HepG2 (cell line): ENCODE measurements around the gene VTN. TPM values are rescaled to one million over a fixed set of nuclear protein-coding genes. Genes with fewer than 3 reads are reported as not detected.

Source experiments
- ELF3 ChIP-seq: IDR thresholded peaks from 2 replicates; pipeline ENCODE4 v1.6.1; 2016; ENCODE audit warnings: missing genetic modification reagents, missing compliant biosample characterization
- FLYWCH1 ChIP-seq: sonication (generic); formaldehyde crosslinking; IDR thresholded peaks from 2 replicates; pipeline ENCODE4 v1.8.1; 2023; ENCODE audit warnings: mild to moderate bottlenecking, missing genetic modification reagents
- HDAC2 ChIP-seq: sonication (generic); formaldehyde crosslinking; IDR thresholded peaks from 2 replicates; pipeline ENCODE4 v1.4.0; 2020; ENCODE audit warnings: missing genetic modification reagents
- HNF4A ChIP-seq: sonication (generic); formaldehyde crosslinking; IDR thresholded peaks from 2 replicates; pipeline ENCODE4 v1.4.0; 2020; ENCODE audit warnings: missing genetic modification reagents
- KAT7 ChIP-seq: IDR thresholded peaks from 2 replicates; pipeline ENCODE4 v1.6.1; 2018; ENCODE audit warnings: borderline replicate concordance, missing compliant biosample characterization
- MLLT10 ChIP-seq: sonication (generic); formaldehyde crosslinking; IDR thresholded peaks from 2 replicates; pipeline ENCODE4 v1.4.0; 2020; ENCODE audit warnings: missing genetic modification reagents
- MTF2 ChIP-seq: sonication (generic); formaldehyde crosslinking; IDR thresholded peaks from 2 replicates; pipeline ENCODE4 v1.5.0; 2020; ENCODE audit warnings: missing genetic modification reagents, borderline replicate concordance
- MXD4 ChIP-seq: IDR thresholded peaks from 2 replicates; pipeline ENCODE4 v1.6.1; 2016; ENCODE audit warnings: mild to moderate bottlenecking, missing biosample characterization, missing genetic modification reagents
- NFYB ChIP-seq: sonication (generic); formaldehyde crosslinking; IDR thresholded peaks from 2 replicates; pipeline ENCODE4 v1.4.0; 2020; ENCODE audit warnings: missing genetic modification reagents
- NR2F6 ChIP-seq, 2 experiments: IDR thresholded peaks; 2 replicates each; pipeline ENCODE4 v1.6.1; 2016; ENCODE audit warnings: antibody characterized with exemption in 1 of 2, mild to moderate bottlenecking in 1 of 2
- SOX5 ChIP-seq: IDR thresholded peaks from 2 replicates; pipeline ENCODE4 v1.6.1; 2016; ENCODE audit warnings: borderline replicate concordance
- SP5 ChIP-seq: IDR thresholded peaks from 2 replicates; pipeline ENCODE4 v1.6.1; 2016; ENCODE audit warnings: low read depth, borderline replicate concordance
- SRSF4 ChIP-seq: fragments of 200-400 bp; formaldehyde crosslinking; IDR thresholded peaks from one replicate; pipeline ENCODE4 v1.6.1; 2018; ENCODE audit warnings: mild to moderate bottlenecking, low read depth, low read length, moderate library complexity; ENCODE audit not compliant: poor library complexity, severe bottlenecking
- STAT5B ChIP-seq: sonication (generic); formaldehyde crosslinking; IDR thresholded peaks from 2 replicates; pipeline ENCODE4 v1.4.0; 2020; ENCODE audit warnings: missing genetic modification reagents
- XRCC5 ChIP-seq: fragments of 200-400 bp; formaldehyde crosslinking; optimal IDR thresholded peaks from 2 replicates; pipeline ENCODE3; 2017; ENCODE audit warnings: mild to moderate bottlenecking, low read length
- ZFX ChIP-seq: sonication (generic); formaldehyde crosslinking; IDR thresholded peaks from 2 replicates; pipeline ENCODE4 v1.4.0; 2020; ENCODE audit warnings: mild to moderate bottlenecking, low read depth, missing genetic modification reagents, moderate library complexity
- ZNF205 ChIP-seq: IDR thresholded peaks from 2 replicates; pipeline ENCODE4 v1.6.1; 2018; ENCODE audit warnings: missing biosample characterization, missing genetic modification reagents
- ZNF333 ChIP-seq: sonication (generic); formaldehyde crosslinking; IDR thresholded peaks from 2 replicates; pipeline ENCODE4 v1.4.0; 2020; ENCODE audit warnings: mild to moderate bottlenecking, missing genetic modification reagents, borderline replicate concordance
- ZNF501 ChIP-seq: sonication (generic); formaldehyde crosslinking; IDR thresholded peaks from 2 replicates; pipeline ENCODE4 v1.5.1; 2020; ENCODE audit warnings: mild to moderate bottlenecking, moderate library complexity, missing genetic modification reagents
- ZNF589 ChIP-seq: sonication (generic); formaldehyde crosslinking; conservative IDR thresholded peaks from 2 replicates; pipeline ENCODE4 v1.8.0; 2022; ENCODE audit warnings: mild to moderate bottlenecking, moderate library complexity, missing genetic modification reagents
- polyA plus RNA-seq, 8 experiments: library from polyadenylated mRNA; depleted of rRNA in 3 of 8; stranded (reverse) in 7 of 8; unstranded in 1 of 8; fragments of >200 nt; fragmentation: Illumina TruSeq in 4 of 8; extraction: Trizol in 4 of 8; gene quantifications; 2 replicates each; pipeline versions ENCODE4 v1.2.1 to v1.2.3, GENCODE V29; 2011 to 2016; ENCODE audit warnings: low read depth in 4 of 8, missing spikeins in 1 of 8, mixed read lengths in 1 of 8; ENCODE audit not compliant: insufficient read depth in 1 of 8
- total RNA-seq, 5 experiments: library from RNA; depleted of rRNA; stranded (reverse); fragments of >200 nt; fragmentation: Illumina TruSeq; extraction: Trizol; gene quantifications; 2 replicates each; pipeline ENCODE4 v1.2.3, GENCODE V29; 2016; ENCODE audit warnings: low read depth in 1 of 5
- TF ChIP-seq, protein P1 (sequence below): sonication (generic); formaldehyde crosslinking; IDR thresholded peaks from 2 replicates; pipeline ENCODE4 v1.5.1; 2020; ENCODE audit warnings: missing genetic modification reagents, mild to moderate bottlenecking, borderline replicate concordance
- TF ChIP-seq, protein P2 (sequence below): sonication (generic); formaldehyde crosslinking; IDR thresholded peaks from 2 replicates; pipeline ENCODE4 v1.4.0; 2020; ENCODE audit warnings: missing genetic modification reagents, borderline replicate concordance
- TF ChIP-seq, protein P3 (sequence below): sonication (generic); formaldehyde crosslinking; IDR thresholded peaks from 2 replicates; pipeline ENCODE4 v1.8.0; 2022; ENCODE audit warnings: missing genetic modification reagents, low read depth, mild to moderate bottlenecking, borderline replicate concordance
- TF ChIP-seq, protein P4 (sequence below): sonication (generic); formaldehyde crosslinking; IDR thresholded peaks from 2 replicates; pipeline ENCODE4 v1.4.0; 2020; ENCODE audit warnings: mild to moderate bottlenecking, low read depth, missing genetic modification reagents

The VTN gene
- total and polyA plus RNA-seq, 2 of the 13 experiments (the other 11 are each of a cell fraction or from before 2014, with no cell fraction given): 108 to 131 TPM

DNA sequence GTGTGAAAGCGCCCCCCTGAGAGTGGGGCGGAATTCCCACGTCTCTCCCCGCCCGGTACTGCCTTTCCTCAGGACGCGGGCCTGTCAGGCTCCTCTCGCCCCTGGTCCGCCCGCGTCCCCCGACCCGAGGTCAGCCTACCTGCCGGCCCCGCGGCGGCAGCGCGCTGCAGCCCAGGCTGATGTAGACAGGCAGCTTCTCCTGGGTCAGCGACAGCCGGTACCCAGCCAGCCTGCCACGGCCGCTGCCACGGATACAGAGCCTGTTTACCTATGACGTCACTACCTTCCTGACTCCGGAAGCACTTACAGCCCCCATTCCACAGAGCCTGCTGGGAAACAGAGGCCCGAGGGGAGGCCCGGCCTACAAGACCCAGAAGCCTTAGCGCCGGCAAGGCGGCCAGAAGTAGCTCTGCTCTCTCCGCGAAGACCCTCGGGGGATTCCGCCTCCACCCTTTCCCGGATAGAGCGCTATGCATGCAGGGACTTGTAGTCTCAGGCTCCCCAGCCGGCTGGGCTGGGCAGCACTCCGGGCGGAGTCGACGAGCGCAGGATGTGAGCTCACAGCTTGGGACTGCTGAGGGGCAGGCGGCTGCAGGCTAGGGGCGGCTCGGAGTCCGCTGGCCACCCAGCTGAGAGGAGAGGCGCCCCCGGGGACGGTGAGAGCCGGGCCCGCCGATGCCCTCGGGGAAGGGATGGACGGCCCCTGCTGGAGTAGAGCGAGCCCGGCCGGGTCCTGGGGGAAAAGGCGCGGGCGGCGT, 34.7 kb downstream of the VTN start, which contains the start of the genes IFT20 and TNFAIP1 (continued):
- TF ChIP-seq, protein P1, sequence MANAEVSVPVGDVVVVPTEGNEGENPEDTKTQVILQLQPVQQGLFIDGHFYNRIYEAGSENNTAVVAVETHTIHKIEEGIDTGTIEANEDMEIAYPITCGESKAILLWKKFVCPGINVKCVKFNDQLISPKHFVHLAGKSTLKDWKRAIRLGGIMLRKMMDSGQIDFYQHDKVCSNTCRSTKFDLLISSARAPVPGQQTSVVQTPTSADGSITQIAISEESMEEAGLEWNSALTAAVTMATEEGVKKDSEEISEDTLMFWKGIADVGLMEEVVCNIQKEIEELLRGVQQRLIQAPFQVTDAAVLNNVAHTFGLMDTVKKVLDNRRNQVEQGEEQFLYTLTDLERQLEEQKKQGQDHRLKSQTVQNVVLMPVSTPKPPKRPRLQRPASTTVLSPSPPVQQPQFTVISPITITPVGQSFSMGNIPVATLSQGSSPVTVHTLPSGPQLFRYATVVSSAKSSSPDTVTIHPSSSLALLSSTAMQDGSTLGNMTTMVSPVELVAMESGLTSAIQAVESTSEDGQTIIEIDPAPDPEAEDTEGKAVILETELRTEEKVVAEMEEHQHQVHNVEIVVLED: peak; percentile 75; the same call in 1 of the 2 replicates
- TF ChIP-seq HDAC2 (CRISPR knock-in tag) (peak; percentile 53), ZFX (CRISPR knock-in tag) (peak; percentile 83), MLLT10 (CRISPR knock-in tag) (no peak), SRSF4 (no peak), KAT7 (CRISPR knock-in tag) (peak; percentile 68; the same call in 1 of the 2 replicates), ZNF501 (CRISPR knock-in tag) (peak; percentile 94), MTF2 (CRISPR knock-in tag) (no peak), SP5 (CRISPR knock-in tag) (peak; percentile 35), XRCC5 (peak; percentile 91), ELF3 (CRISPR knock-in tag) (peak; percentile 76), ZNF589 (CRISPR knock-in tag) (no peak), NR2F6 (IDR thresholded peaks at IDR 0.05) (no peak), NR2F6 (CRISPR knock-in tag; IDR thresholded peaks at IDR 0.05) (peak; percentile 20; the same call in 1 of the 2 replicates), ZNF333 (0 out of 2 replicates have a peak, but pooled peaks have one; percentile 27), SOX5 (CRISPR knock-in tag) (peak; percentile 25; the same call in 1 of the 2 replicates), STAT5B (peak; percentile 26; the same call in 1 of the 2 replicates), ZNF205 (CRISPR knock-in tag) (0 out of 2 replicates have a peak, but pooled peaks have one; percentile 34), HNF4A (CRISPR knock-in tag) (peak; percentile 5; the same call in 1 of the 2 replicates), NFYB (CRISPR knock-in tag) (peak; percentile 58), MXD4 (no peak; the same call in 1 of the 2 replicates), FLYWCH1 (no peak)
- TF ChIP-seq, protein P2, sequence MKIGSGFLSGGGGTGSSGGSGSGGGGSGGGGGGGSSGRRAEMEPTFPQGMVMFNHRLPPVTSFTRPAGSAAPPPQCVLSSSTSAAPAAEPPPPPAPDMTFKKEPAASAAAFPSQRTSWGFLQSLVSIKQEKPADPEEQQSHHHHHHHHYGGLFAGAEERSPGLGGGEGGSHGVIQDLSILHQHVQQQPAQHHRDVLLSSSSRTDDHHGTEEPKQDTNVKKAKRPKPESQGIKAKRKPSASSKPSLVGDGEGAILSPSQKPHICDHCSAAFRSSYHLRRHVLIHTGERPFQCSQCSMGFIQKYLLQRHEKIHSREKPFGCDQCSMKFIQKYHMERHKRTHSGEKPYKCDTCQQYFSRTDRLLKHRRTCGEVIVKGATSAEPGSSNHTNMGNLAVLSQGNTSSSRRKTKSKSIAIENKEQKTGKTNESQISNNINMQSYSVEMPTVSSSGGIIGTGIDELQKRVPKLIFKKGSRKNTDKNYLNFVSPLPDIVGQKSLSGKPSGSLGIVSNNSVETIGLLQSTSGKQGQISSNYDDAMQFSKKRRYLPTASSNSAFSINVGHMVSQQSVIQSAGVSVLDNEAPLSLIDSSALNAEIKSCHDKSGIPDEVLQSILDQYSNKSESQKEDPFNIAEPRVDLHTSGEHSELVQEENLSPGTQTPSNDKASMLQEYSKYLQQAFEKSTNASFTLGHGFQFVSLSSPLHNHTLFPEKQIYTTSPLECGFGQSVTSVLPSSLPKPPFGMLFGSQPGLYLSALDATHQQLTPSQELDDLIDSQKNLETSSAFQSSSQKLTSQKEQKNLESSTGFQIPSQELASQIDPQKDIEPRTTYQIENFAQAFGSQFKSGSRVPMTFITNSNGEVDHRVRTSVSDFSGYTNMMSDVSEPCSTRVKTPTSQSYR (CRISPR knock-in tag): 0 out of 2 replicates have a peak, but pooled peaks have one; percentile 9
- TF ChIP-seq, protein P3, sequence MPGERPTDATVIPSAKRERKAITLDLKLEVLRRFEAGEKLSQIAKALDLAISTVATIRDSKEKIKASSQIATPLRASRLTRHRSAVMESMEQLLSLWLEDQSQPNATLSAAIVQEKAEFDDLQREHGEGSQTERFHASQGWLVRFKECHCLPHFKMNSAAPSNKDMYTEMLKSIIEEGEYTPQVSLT (CRISPR knock-in tag): no peak
- TF ChIP-seq, protein P4, sequence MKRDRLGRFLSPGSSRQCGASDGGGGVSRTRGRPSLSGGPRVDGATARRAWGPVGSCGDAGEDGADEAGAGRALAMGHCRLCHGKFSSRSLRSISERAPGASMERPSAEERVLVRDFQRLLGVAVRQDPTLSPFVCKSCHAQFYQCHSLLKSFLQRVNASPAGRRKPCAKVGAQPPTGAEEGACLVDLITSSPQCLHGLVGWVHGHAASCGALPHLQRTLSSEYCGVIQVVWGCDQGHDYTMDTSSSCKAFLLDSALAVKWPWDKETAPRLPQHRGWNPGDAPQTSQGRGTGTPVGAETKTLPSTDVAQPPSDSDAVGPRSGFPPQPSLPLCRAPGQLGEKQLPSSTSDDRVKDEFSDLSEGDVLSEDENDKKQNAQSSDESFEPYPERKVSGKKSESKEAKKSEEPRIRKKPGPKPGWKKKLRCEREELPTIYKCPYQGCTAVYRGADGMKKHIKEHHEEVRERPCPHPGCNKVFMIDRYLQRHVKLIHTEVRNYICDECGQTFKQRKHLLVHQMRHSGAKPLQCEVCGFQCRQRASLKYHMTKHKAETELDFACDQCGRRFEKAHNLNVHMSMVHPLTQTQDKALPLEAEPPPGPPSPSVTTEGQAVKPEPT (CRISPR knock-in tag): peak; percentile 77; the same call in 1 of the 2 replicates
